Muscle of leg (tissue), 11 donors: ENCODE measurements around the gene PRKAR1B. TPM values are rescaled to one million over a fixed set of nuclear protein-coding genes. Genes with fewer than 3 reads are reported as not detected.

Experiments used
- DNase-seq: peaks from one replicate; pipeline ENCODE4 v3.0.0; 2013
- H3K27ac ChIP-seq: one replicate; pipeline ENCODE4 v1.5.1; 2013; ENCODE audit warnings: mild to moderate bottlenecking, low read length, control low read depth
- H3K27me3 ChIP-seq: one replicate; pipeline ENCODE4 v1.6.1; 2013; ENCODE audit warnings: low read length; ENCODE audit not compliant: control insufficient read depth, insufficient read depth
- H3K36me3 ChIP-seq: one replicate; pipeline ENCODE4 v1.6.1; 2013; ENCODE audit warnings: low read length; ENCODE audit not compliant: control insufficient read depth, insufficient read depth
- H3K4me1 ChIP-seq: one replicate; pipeline ENCODE4 v1.6.1; 2013; ENCODE audit warnings: low read length; ENCODE audit not compliant: control insufficient read depth, insufficient read depth
- H3K4me3 ChIP-seq: one replicate; pipeline ENCODE4 v1.5.1; 2013; ENCODE audit warnings: low read length, control low read depth
- H3K9me3 ChIP-seq: replicated peaks from 2 replicates; pipeline ENCODE4 v1.6.1; 2013; ENCODE audit warnings: low read depth, low read length; ENCODE audit not compliant: control insufficient read depth
- WGBS: methylation state at CpG from one replicate; pipeline ENCODE4 v1.1.5; 2013; ENCODE audit warnings: missing lambda C conversion rate; ENCODE audit not compliant: insufficient coverage; 5-methylcytosine and 5-hydroxymethylcytosine counted together
- polyA plus RNA-seq, 8 donors: library from polyadenylated mRNA; unstranded; fragments of 120-200 nt; gene quantifications; one replicate each; pipeline versions ENCODE4 v1.2.1 to v1.2.3, GENCODE V29; 2013; ENCODE audit warnings: inconsistent platforms in 1 of 8, low replicate concordance in 1 of 8; ENCODE audit not compliant: insufficient read length in 8 of 8, insufficient read depth in 1 of 8
- total RNA-seq: library from RNA; stranded (reverse); fragments of 120-200 nt; gene quantifications from one replicate; pipeline ENCODE4 v1.2.4, GENCODE V29; 2013

Gene PRKAR1B
- total and polyA plus RNA-seq, 9 donors: 23.1 to 45.4 (median 35.0) TPM

DNA sequence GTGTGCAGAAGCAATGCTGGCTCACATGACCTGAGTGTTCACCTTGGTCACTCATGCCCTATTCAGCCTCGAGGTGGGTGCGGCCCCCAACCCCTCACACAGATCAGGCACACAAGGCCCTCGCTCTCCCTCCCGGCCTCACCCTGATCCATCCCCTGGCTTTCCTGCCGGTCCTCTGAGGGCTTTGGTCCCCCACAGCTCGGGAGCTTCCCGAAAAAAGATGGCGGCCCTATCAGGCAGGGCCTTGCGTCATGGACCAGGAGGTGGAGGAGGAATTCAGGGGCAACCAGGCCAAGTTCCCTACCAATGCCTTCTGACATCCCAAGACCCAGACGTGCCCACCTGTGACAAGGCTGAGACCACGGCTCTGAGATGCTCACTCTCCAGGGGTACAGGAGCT is 44.3 kb downstream of the PRKAR1B start:
- Histone ChIP-seq H3K4me3 (no peak overlapping the region), H3K9me3 (peaks cover 25% of the 10 kb centered on the region), H3K36me3 (peaks cover 14% of the 10 kb centered on the region), H3K27me3 (no peaks in the 10 kb centered on the region), H3K4me1 (no peaks in the 10 kb centered on the region), H3K27ac (no peak overlapping the region)
- DNase-seq: no peak
- WGBS: 92% methylated on average over 2 of the region's 11 CpGs

DNA sequence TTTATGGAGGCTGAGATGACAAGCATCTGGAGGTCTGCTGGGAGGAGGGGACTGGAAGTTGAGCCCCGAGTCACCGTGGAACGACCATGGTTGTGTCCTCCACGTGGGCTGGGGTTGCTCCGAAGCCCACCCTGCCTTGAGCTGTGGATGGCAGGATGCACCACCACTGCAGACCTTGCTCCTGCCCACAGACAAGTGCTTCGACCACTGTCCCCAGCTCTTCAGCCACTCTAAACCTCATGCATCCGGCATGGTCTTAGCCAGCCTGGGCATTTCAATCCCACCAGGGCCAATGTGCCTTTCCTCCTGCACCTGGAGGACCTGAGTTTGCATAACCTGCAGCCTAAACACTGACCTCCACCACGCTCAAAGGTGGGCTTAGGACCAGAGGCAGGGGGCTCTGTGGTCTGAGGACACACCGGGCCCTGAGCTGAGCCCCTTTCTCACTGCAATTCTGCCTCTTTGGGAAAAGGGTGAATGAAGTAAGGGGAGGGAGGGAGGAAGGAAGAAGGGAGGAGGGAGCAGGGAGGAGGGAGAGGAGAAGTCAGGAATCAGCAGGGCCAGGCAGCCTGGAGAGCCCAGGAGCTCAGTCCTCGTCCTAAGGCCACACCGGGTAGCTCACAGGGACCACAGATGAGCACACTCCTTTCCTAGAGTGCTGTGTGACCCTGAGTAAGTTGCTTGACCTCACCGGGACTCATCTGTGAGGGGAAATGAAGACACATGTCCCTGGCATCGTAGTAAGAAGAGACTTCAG is 45.4 kb downstream of the PRKAR1B start:
- H3K36me3 ChIP-seq: peaks cover 18% of the 10 kb centered on the region
- 93% methylated on average over 11 of the region's 13 CpGs for WGBS
- H3K27ac ChIP-seq: no peak overlapping the region
- no peaks in the 10 kb centered on the region for H3K4me1 ChIP-seq
- H3K9me3 ChIP-seq: peaks cover 17% of the 10 kb centered on the region
- no peaks in the 10 kb centered on the region for H3K27me3 ChIP-seq
- no peak for DNase-seq
- H3K4me3 ChIP-seq: no peak overlapping the region

DNA sequence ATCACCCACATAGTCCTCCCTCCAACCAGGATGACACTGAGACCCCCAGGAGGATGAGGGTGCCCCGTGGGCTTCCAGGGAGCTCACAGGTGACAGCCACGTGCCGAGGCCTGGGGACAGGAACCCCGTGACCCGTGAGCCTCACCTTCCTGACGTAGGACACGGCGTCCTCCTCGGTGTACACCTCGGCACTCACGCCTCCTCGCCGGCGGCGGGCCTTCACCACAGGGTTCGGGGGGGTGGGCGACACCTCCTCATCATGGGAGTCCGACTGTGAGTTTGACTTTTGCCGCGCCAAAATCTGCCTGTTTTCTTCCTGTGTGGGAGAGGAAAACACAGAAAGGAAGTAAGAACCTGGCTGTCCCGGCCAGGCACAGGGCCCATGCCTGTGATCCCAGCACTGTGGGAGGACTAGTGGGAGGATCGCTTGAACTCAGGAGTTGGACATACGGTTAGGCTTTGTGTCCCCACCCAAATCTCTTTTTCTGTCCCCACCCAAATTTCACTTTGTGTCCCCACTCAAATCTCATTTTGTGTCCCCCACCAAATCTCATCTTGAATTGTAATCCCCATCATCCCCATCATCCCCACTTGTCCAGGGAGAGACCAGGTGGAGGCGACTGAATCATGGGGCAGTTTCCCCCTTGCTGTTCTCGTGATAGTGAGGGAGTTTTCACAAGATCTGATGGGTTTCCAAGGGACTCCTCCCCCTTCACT is 46.5 kb downstream of the PRKAR1B start:
- no peak overlapping the region for H3K27ac ChIP-seq
- H3K4me3 ChIP-seq: no peak overlapping the region
- H3K9me3 ChIP-seq: peaks cover 7% of the 10 kb centered on the region
- H3K36me3 ChIP-seq: peaks cover 21% of the 10 kb centered on the region
- H3K4me1 ChIP-seq: no peaks in the 10 kb centered on the region
- 94% methylated on average over 20 of the region's 25 CpGs for WGBS
- H3K27me3 ChIP-seq: no peaks in the 10 kb centered on the region
- DNase-seq: no peak

DNA sequence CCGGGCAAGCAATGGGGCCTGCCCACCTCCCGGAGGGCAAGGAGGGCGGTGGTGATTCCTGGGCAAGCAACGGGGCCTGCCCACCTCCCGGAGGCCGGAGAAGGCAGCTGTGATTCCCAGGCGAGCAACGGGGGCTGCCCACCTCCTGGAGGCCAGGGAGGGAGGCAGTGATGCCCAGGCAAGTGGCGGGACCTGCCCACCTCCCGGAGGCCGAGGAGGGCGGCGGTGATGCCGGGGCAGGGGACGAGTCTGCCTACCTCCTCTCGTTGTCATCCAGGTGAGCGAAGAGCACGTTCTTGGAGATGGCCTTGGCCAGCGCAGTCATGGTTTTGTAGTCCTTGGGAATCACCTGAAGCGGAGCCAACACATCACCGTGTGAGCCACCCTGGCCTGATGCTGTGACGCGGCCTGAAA is 50.1 kb downstream of the PRKAR1B start:
- Histone ChIP-seq H3K27ac (no peak overlapping the region), H3K4me3 (no peak overlapping the region), H3K27me3 (no peaks in the 10 kb centered on the region), H3K9me3 (peaks cover 2% of the 10 kb centered on the region), H3K4me1 (peaks cover 8% of the 10 kb centered on the region), H3K36me3 (peaks cover 18% of the 10 kb centered on the region)
- WGBS: 92% methylated on average over 17 of the region's 23 CpGs
- DNase-seq: no peak

DNA sequence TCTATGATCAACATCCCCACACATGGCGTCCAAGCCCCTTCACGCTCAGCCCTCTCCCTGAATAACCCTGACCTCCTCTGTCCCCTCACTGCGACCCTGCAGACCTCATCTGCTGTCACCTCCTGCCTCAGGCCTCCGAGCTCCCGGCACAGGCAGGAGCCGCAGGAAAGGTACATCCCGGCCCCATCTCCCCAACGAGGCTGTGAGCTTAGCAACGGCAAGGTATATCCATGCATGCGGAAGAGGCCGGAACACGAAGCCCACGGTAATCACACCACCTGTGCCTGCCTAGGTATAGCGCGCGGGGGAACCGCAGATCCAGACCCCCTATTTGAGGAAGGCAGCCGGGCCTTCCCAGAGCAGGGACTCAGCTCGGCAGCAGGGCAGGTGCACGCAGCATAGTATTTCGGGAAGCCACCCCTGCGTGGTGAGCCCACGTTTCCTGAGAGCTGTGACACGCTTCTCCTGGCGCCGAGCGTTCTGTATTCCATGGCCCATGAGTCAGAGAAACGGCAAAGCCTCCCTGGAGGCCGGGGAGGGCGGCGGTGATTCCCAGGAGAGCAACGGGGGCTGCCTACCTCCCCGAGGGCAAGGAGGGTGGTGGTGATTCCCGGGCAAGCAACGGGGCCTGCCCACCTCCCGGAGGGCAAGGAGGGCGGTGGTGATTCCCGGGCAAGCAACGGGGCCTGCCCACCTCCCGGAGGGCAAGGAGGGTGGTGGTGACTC is 50.7 kb downstream of the PRKAR1B start:
- Histone ChIP-seq H3K36me3 (peaks cover 18% of the 10 kb centered on the region), H3K4me3 (no peak overlapping the region), H3K4me1 (peaks cover 8% of the 10 kb centered on the region), H3K27ac (no peak overlapping the region), H3K27me3 (no peaks in the 10 kb centered on the region), H3K9me3 (peaks cover 2% of the 10 kb centered on the region)
- WGBS: 93% methylated on average over 32 of the region's 40 CpGs
- DNase-seq: no peak

DNA sequence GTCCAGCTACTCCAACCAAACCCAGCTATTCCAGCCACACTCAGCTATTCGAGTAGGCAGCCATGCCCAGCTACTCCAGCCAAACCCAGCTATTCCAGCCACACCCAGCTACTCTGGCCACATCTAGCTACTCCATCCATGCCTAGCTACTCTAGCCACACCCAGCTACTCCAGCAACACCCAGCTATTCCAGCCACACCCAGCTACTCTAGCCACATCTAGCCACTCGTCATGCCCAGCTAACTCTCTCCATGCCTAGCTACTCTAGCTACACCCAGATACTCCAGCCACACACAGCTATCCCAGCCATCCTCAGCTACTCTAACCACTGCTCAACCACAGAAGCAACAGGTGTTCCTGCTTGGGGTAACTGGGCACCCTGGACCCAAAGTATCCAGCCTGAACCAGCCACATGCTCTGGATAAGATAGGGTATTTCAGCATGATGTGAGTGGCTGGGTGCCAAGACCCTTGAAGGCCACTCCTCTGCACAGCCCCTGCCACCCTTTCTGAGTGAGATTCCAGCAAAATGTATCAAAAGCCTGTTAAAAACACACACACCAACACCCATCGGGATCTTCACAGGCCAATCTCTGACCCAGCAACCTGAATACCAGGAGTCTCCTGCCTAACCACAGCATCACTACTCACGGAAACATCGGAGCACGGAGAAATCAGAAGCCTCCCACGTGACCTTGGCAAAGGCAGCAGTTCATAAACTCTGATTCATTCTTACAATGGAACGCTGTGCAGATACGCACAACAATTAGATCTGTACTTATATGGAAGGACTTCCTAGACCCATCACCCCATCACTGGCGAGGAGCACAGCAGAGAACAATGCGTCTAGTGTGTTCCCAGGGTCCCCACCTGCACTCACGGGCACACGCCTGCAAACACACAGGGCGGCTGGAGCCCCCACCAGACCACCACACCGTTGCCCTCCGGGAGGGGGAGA is 52.3 kb downstream of the PRKAR1B start:
- Histone ChIP-seq H3K36me3 (peaks cover 21% of the 10 kb centered on the region), H3K27me3 (no peaks in the 10 kb centered on the region), H3K27ac (no peak overlapping the region), H3K9me3 (peaks cover 2% of the 10 kb centered on the region), H3K4me1 (peaks cover 8% of the 10 kb centered on the region), H3K4me3 (no peak overlapping the region)
- peak; percentile 25 for DNase-seq
- 83% methylated on average over 8 of the region's 16 CpGs for WGBS

DNA sequence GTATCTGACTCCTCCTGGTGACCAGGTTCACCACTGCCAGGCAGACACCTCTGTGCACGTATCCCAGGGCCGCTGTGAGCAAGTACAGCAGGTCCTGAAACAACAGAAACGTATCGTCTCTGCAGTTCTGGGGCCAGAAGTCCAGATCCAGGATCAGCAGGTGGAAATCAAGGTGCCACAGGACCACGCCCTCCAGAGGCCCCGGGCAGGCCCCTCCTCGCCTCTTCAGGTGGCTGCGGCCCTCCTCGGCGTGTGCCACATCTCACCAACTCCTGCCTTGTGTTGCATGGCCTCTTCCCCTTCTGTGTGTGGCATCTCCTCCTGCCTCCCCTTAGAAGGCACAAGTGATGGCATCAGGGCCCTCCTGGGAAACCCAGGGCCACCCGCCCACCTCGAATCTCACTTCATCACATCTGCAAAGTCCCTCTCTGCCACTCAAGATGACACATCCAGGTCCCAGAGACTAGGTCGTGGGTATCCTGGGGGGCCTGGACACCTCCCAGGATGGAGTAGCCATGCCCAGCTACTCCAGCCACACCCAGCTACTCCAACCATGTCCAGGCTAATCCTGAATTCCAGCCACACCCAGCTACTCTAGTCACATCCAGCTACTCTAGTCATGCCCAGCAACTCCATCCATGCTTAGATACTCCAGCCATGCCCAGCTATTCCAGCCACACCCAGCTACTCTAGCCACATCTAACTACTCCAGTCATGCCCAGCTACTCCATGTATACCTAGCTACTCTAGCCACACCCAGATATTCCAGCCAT is 53.2 kb downstream of the PRKAR1B start:
- no peak for DNase-seq
- Histone ChIP-seq H3K36me3 (peaks cover 14% of the 10 kb centered on the region), H3K9me3 (peaks cover 2% of the 10 kb centered on the region), H3K27me3 (no peaks in the 10 kb centered on the region), H3K4me1 (peaks cover 8% of the 10 kb centered on the region), H3K4me3 (no peak overlapping the region), H3K27ac (no peak overlapping the region)
- 90% methylated on average over 13 of the region's 13 CpGs for WGBS

DNA sequence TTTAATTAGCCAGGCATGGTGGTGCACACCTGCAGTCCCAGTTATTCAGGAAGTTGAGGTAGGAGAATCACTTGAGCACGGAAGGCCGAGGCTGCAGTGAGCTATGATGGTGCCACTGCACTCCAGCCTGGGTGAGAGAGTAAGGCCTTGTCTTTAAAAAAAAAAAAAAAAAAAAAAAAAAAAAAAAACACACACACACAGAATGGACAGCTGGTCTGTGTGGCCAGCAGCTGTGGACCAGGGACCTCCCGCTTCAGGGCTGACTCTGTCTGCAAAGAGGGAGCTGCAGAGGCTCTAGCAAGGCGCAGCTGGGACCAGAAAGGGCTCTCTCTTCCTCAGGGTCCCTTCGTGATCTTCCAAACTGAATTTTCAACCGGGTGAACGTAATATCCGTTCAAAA is 54.2 kb downstream of the PRKAR1B start:
- WGBS: 71% methylated on average over 1 of the region's 8 CpGs
- peak; percentile 81 for DNase-seq
- H3K4me3 ChIP-seq: no peak overlapping the region

DNA sequence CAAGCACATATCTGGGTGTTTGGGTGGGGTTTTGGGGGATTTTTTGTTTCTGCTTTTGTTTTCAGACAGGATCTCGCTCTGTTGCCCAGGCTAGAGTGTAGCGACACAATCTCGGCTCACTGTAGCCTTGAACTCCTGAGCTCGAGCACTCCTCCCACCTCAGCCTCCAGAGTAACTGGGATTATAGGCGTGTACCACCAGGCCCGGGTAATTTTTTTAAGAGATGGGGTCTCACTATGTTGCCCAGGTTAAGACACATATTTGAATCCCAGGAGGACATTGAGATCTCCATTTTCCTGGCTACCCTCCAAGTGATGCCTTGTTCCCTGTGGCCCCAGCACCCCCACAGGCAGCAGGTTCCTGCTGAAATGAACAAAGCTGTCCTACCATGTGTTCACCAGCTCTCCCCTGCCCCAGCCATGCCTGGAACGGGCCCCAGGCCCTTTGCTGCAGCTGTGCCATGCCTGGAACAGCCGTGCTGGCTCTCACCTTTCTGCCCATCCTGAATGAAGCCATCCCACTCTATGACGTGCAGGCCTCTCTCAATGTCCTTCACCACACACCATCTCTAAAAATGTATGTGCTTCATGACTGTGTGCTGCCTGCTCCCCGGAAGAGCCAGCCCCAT is 55.6 kb downstream of the PRKAR1B start:
- no peak overlapping the region for H3K27ac ChIP-seq
- H3K9me3 ChIP-seq: peaks cover 2% of the 10 kb centered on the region
- no peak for DNase-seq
- peaks cover 5% of the 10 kb centered on the region for H3K36me3 ChIP-seq
- H3K27me3 ChIP-seq: no peaks in the 10 kb centered on the region
- WGBS: 81% methylated on average over 9 of the region's 10 CpGs
- H3K4me3 ChIP-seq: no peak overlapping the region
- H3K4me1 ChIP-seq: peaks cover 25% of the 10 kb centered on the region

More for the DNA sequence above, 54.2 kb downstream of the PRKAR1B start:
- H3K27me3 ChIP-seq: no peaks in the 10 kb centered on the region
- H3K9me3 ChIP-seq: peaks cover 2% of the 10 kb centered on the region
- peaks cover 18% of the 10 kb centered on the region for H3K4me1 ChIP-seq
- H3K36me3 ChIP-seq: peaks cover 11% of the 10 kb centered on the region
- peak overlapping the region; percentile 38 for H3K27ac ChIP-seq
